Astrocyte (in vitro differentiated cells and primary cell): ENCODE measurements around the gene HOXD10.

Source experiments
- CTCF ChIP-seq: IDR thresholded peaks from 2 replicates; pipeline ENCODE4 v1.5.1; 2011; ENCODE audit warnings: low read depth, mild to moderate bottlenecking, inconsistent platforms, low read length, moderate library complexity; ENCODE audit not compliant: insufficient read depth
- EZH2 ChIP-seq: IDR thresholded peaks from 2 replicates; pipeline ENCODE4 v1.6.1; 2012; ENCODE audit warnings: mild to moderate bottlenecking, low read length, inconsistent platforms; ENCODE audit not compliant: insufficient read depth

DNA sequence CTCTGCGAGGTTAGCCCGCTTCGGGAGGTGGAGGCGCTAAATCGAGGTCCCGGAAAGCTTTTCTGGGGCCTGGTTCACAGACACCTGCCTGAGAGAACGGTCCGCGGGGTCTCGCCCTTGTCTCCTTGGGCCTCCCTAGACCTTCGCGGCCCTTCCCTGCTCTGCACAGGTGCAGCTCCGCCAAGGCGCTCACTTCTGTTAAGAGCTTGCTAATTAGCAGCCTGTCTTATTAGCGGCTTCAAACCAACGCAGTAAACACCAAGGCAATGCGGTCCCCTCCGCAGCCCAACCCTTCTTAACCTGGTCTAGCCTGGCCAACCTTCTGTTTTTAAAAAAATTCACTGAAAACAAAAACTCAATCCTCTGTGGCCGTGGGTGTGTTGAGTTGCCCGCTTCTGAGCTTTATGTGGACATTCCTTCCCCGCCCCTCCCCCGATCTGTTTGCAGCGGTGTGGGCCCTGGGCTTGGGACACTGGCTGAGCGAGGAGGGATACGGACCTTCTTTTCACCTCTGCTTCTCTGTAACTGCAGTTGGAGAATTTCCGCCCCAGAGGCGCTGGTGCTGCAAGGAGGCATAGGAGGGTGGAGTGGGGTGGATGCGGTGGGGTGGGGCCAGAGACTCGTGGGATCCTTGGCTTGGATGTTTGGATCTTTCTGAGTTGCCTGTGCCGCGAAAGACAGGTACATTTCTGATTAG is 31.4 kb downstream of the HOXD10 start:
- no peak for TF ChIP-seq CTCF
- TF ChIP-seq EZH2: no peak
